Measurements from ENCODE around the gene NCK2. TPM values are rescaled to one million over a fixed set of nuclear protein-coding genes. Genes with fewer than 3 reads are reported as not detected.

The NCK2 gene
- total and polyA plus RNA-seq, 2 of the 4 experiments (the other 2 are of a cell fraction): 15.8 to 22.2 TPM

- no peak overlapping the region for H2AFZ ChIP-seq (replicated peaks; ENCODE audit: low read length, poor library complexity)
- H2BK20ac ChIP-seq (ENCODE audit: low read depth, low read length): no peak overlapping the region
- no peak overlapping the region for H3K23ac ChIP-seq (ENCODE audit: low read depth, low read length)
- no peak overlapping the region for H3K27ac ChIP-seq (ENCODE audit: insufficient read depth, low read length)
- H2BK5ac ChIP-seq (ENCODE audit: low read depth, low read length, poor library complexity, severe bottlenecking): no peak overlapping the region
- H3K27me3 ChIP-seq (ENCODE audit: control insufficient read depth, insufficient read depth, low read length): no peaks in the 10 kb centered on the region
- no peak overlapping the region for H2AK5ac ChIP-seq (ENCODE audit: low read depth, low read length)
- H4K20me1 ChIP-seq (ENCODE audit: insufficient read depth, low read length): peaks cover 39% of the 10 kb centered on the region
- H3K36me3 ChIP-seq (ENCODE audit: control insufficient read depth, insufficient read depth, low read length): 0 out of 2 replicates have a peak, but pooled peaks cover 4% of the 10 kb centered on the region
- no peak overlapping the region for H3K4me2 ChIP-seq (ENCODE audit: low read depth, low read length)
- DNase-seq (no peak), ATAC-seq (ENCODE audit: low read depth) (no peak)
- H3K18ac ChIP-seq (ENCODE audit: low read depth, low read length): no peak overlapping the region
- peaks cover 18% of the 10 kb centered on the region for H3K9me1 ChIP-seq (ENCODE audit: insufficient read depth, low read length)
- no peak overlapping the region for H4K8ac ChIP-seq (ENCODE audit: low read depth in 2 of 2, low read length in 2 of 2)
- H4K91ac ChIP-seq (ENCODE audit: insufficient read depth, low read depth, low read length): no peak overlapping the region
- POLR2A ChIA-PET (ENCODE audit: unreplicated experiment): no interaction called here
- CTCF ChIA-PET: no interaction called here
- peaks cover 7% of the 10 kb centered on the region for H3K4me1 ChIP-seq (ENCODE audit: control insufficient read depth, insufficient read depth, low read length)
- no peak overlapping the region for H3K4ac ChIP-seq (ENCODE audit: low read depth, low read length)
- no peak overlapping the region for H3K56ac ChIP-seq (ENCODE audit: extremely low read depth, insufficient read depth, low read length)
- no peak overlapping the region for H3K14ac ChIP-seq (replicated peaks; ENCODE audit: low read depth, low read length)
- no peak overlapping the region for H2AK9ac ChIP-seq (replicated peaks; ENCODE audit: low read depth, low read length, poor library complexity)
- WGBS, 2 experiments (ENCODE audit: extremely low coverage in 2 of 2, insufficient read length in 1 of 2): 50% methylated on average over 2 of the region's 6 CpGs; no CpG with 5 or more reads in 1 of the 2 experiments
- no peak overlapping the region for H3K9ac ChIP-seq (ENCODE audit: low read depth, low read length)
- no peak overlapping the region for H3K4me3 ChIP-seq (ENCODE audit: insufficient read depth, low read depth, low read length)
- BruUV-seq (replicated peaks): no TSS peak
- dilution Hi-C loops (cut with HindIII; ENCODE audit: low sequenced_read_pairs, unreplicated experiment) (no loop called here), in situ Hi-C loops (cut with MboI; ENCODE audit: low sequenced_read_pairs) (no loop called here), intact Hi-C loops (cut with micrococcal nuclease) (no loop called here)
- H4K5ac ChIP-seq (ENCODE audit: low read depth, low read length): no peak overlapping the region
- no peak overlapping the region for H2BK120ac ChIP-seq (ENCODE audit: low read depth, low read length)
- TF ChIP-seq POLR2A (IDR thresholded peaks at IDR 0.05; ENCODE audit: low read depth, low read length) (no peak), CEBPB (IDR thresholded peaks at IDR 0.05; ENCODE audit: low read depth, low read length) (no peak), RCOR1 (IDR thresholded peaks at IDR 0.05; ENCODE audit: insufficient replicate concordance, low read length) (no peak)
- TF ChIP-seq, protein P1, sequence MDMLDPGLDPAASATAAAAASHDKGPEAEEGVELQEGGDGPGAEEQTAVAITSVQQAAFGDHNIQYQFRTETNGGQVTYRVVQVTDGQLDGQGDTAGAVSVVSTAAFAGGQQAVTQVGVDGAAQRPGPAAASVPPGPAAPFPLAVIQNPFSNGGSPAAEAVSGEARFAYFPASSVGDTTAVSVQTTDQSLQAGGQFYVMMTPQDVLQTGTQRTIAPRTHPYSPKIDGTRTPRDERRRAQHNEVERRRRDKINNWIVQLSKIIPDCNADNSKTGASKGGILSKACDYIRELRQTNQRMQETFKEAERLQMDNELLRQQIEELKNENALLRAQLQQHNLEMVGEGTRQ (IDR thresholded peaks at IDR 0.05; ENCODE audit: low read depth, low read length): no peak
- no peaks in the 10 kb centered on the region for H3K9me3 ChIP-seq (ENCODE audit: control insufficient read depth, insufficient read depth, low read length)
- H3K79me1 ChIP-seq (ENCODE audit: low read depth in 1 of 2, low read length in 2 of 2): peaks cover 32 to 60% of the 10 kb centered on the region in 2 experiments
- no peak overlapping the region for H2BK15ac ChIP-seq (ENCODE audit: low read depth, low read length)
Measured at GRCh38 chr2:105820691-105821090, 76.0 kb downstream of the NCK2 start.

Measured in IMR-90 (cell line).